GM12878 (cell line): ENCODE data around the gene SAYSD1. TPM values are rescaled to one million over a fixed set of nuclear protein-coding genes. Genes with fewer than 3 reads are reported as not detected.

ENCODE experiments used
- ATAC-seq: fragments of 200-7000 bp; cut with Tn5 transposase; 3 replicates; pipeline ENCODE4 v1.9.1; 2020; ENCODE audit warnings: mild to moderate bottlenecking, moderate library complexity
- BruUV-seq: library from RNA; stranded (reverse); fragments of 400-500 nt; replicated peaks from 2 replicates; lab custom pipeline; 2021; lab: Mats Ljungman, UMichigan
- CTCF ChIA-PET: fragments of 300-600 bp; sonication (Branson Sonifier 250); formaldehyde crosslinking; extraction: SDS; loops from one replicate; lab custom pipeline; 2021; ENCODE audit warnings: inconsistent platforms; lab: Yijun Ruan, JAX
- POLR2A ChIA-PET: fragments of 350-600 bp; formaldehyde crosslinking; extraction: SDS; loops from one replicate; lab custom pipeline; 2021; ENCODE audit warnings: inconsistent platforms; lab: Charles Lee
- RAD21 ChIA-PET: fragments of 300-600 bp; sonication (Branson Sonifier 250); formaldehyde crosslinking; loops from one replicate; lab custom pipeline; 2023; ENCODE audit warnings: antibody characterized with exemption; ENCODE audit not compliant: unreplicated experiment; lab: Charles Lee
- SMC1A ChIA-PET: fragments of 300-600 bp; sonication (Branson Sonifier 250); formaldehyde crosslinking; loops from one replicate; lab custom pipeline; 2023; ENCODE audit not compliant: unreplicated experiment, uncharacterized antibody; lab: Charles Lee
- DNase-seq: peaks from one replicate; pipeline ENCODE4 v3.0.0-alpha.2; 2011; ENCODE audit warnings: low read depth, low spot score
- FAIRE-seq: peaks from 3 replicates; lab custom pipeline; 2011; peaks lifted over from hg19 to GRCh38; lab: Jason Lieb, UNC
- H2AFZ ChIP-seq: 2 replicates; pipeline ENCODE4 v1.6.0; 2011; ENCODE audit warnings: low read depth, low read length, control low read depth; ENCODE audit not compliant: control insufficient read depth
- H3K27ac ChIP-seq: 2 replicates; pipeline ENCODE4 v1.5.1; 2011; ENCODE audit warnings: control low read depth; ENCODE audit not compliant: control insufficient read depth, insufficient read depth
- H3K27me3 ChIP-seq, 2 experiments: replicated peaks in 1 of 2; 2 replicates each; pipeline versions ENCODE4 v1.6.0 to v1.6.1; 2011; ENCODE audit warnings: low read length in 1 of 2; ENCODE audit not compliant: control insufficient read depth in 2 of 2, insufficient read depth in 2 of 2
- H3K36me3 ChIP-seq, 2 experiments: 2 replicates each; pipeline ENCODE4 v1.5.1; 2011; ENCODE audit warnings: low read length in 1 of 2; ENCODE audit not compliant: control insufficient read depth in 2 of 2, insufficient read depth in 2 of 2
- H3K4me1 ChIP-seq: 2 replicates; pipeline ENCODE4 v1.6.1; 2011; ENCODE audit warnings: mild to moderate bottlenecking, low read length, moderate library complexity, mixed read lengths; ENCODE audit not compliant: control insufficient read depth, insufficient read depth
- H3K4me2 ChIP-seq: 2 replicates; pipeline ENCODE4 v1.6.0; 2011; ENCODE audit warnings: control low read depth; ENCODE audit not compliant: control insufficient read depth, insufficient read depth
- H3K4me3 ChIP-seq: fragments of 200-600 bp; sonication (generic); 2 replicates; pipeline ENCODE4 v1.5.1; 2016
- H3K79me2 ChIP-seq: 2 replicates; pipeline ENCODE4 v1.6.0; 2011; ENCODE audit warnings: low read length; ENCODE audit not compliant: control insufficient read depth, insufficient read depth
- H3K9ac ChIP-seq: 2 replicates; pipeline ENCODE4 v1.8.0; 2011; ENCODE audit warnings: low read length, control low read depth, mixed read lengths; ENCODE audit not compliant: control insufficient read depth, insufficient read depth
- H3K9me3 ChIP-seq: replicated peaks from 3 replicates; pipeline ENCODE4 v1.5.1; 2011; ENCODE audit warnings: mild to moderate bottlenecking, low read length; ENCODE audit not compliant: control insufficient read depth, insufficient read depth
- H4K20me1 ChIP-seq: 2 replicates; pipeline ENCODE4 v1.6.0; 2011; ENCODE audit not compliant: control insufficient read depth, insufficient read depth
- CTCF ChIP-seq, 3 experiments: IDR thresholded peaks in 2 of 3; conservative IDR thresholded peaks in 1 of 3; 2 replicates each; pipeline ENCODE4 v1.5.1; 2011; ENCODE audit warnings: low read depth in 3 of 3, low read length in 3 of 3, mild to moderate bottlenecking in 3 of 3, control low read depth in 2 of 3, moderate library complexity in 2 of 3, inconsistent platforms in 1 of 3, mixed read lengths in 1 of 3; ENCODE audit not compliant: control insufficient read depth in 2 of 3, insufficient read depth in 1 of 3; ENCODE audit errors: extremely low read depth in 1 of 3
- PAX5 ChIP-seq: IDR thresholded peaks from 2 replicates; pipeline ENCODE4 v1.6.1; 2011; ENCODE audit warnings: low read depth, low read length, borderline replicate concordance
- REST ChIP-seq: IDR thresholded peaks from 2 replicates; pipeline ENCODE4 v1.6.1; 2012; ENCODE audit warnings: mild to moderate bottlenecking, low read depth, low read length
- SUPT20H ChIP-seq: IDR thresholded peaks from 2 replicates; pipeline ENCODE4 v1.6.1; 2011; ENCODE audit warnings: low read depth, mild to moderate bottlenecking, low read length, moderate library complexity, borderline replicate concordance; ENCODE audit not compliant: control insufficient read depth
- ZNF24 ChIP-seq: fragments of 450-650 bp; IDR thresholded peaks from 2 replicates; pipeline ENCODE4 v1.6.1; 2017; ENCODE audit warnings: antibody characterized with exemption, mild to moderate bottlenecking
- WGBS: methylation state at CpG from one replicate; pipeline ENCODE4 v1.1.6; 2016; ENCODE audit warnings: low lambda C conversion rate; ENCODE audit not compliant: insufficient replicate concordance, insufficient coverage; ENCODE audit errors: missing lambda C conversion rate; 5-methylcytosine and 5-hydroxymethylcytosine counted together
- in situ Hi-C: fragments of 300-500 bp; cut with MboI; formaldehyde crosslinking; loops from 9 replicates; pipeline ENCODE4 v1.14.3; 2018; ENCODE audit warnings: mixed read lengths
- intact Hi-C: fragments of 100-400 bp; cut with micrococcal nuclease; formaldehyde crosslinking; loops from one replicate; pipeline ENCODE4 v1.14.2; 2022; ENCODE audit not compliant: unreplicated experiment
- polyA plus RNA-seq, 11 experiments: library from polyadenylated mRNA; depleted of rRNA in 4 of 11; unstranded in 6 of 11; stranded (reverse) in 5 of 11; fragments of >200 nt; fragmentation: Nextera tagmentation in 4 of 11; fragmentation: Illumina TruSeq in 1 of 11; extraction: Ambion mirVana in 4 of 11; extraction: Trizol in 1 of 11; gene quantifications; 1 replicate in 1 of 11; 2 replicates in 10 of 11; pipeline versions ENCODE4 v1.2.1 to v1.2.3, GENCODE V29; 2011 to 2016; ENCODE audit warnings: inconsistent platforms in 2 of 11, missing spikeins in 2 of 11, low read depth in 1 of 11
- total RNA-seq, 4 experiments: library from RNA; depleted of rRNA in 3 of 4; stranded (reverse); fragments of >200 nt in 3 of 4; fragmentation: Illumina TruSeq in 1 of 4; extraction: Trizol in 1 of 4; gene quantifications; 2 replicates each; pipeline versions ENCODE4 v1.2.1 to v1.2.3, GENCODE V29; 2013 to 2021

SAYSD1 gene
- total and polyA plus RNA-seq, 10 of the 15 experiments (the other 5 are each of a cell fraction or from before 2014, with no cell fraction given) = 1.5 to 7.3 (median 6.4) TPM

GRCh38 chr6:39078695-39079094 is 36.3 kb downstream of the SAYSD1 start (continued):
- TF ChIP-seq SUPT20H (no peak), ZNF24 (no peak), PAX5 (no peak), REST (no peak)
- TF ChIP-seq, all 136 proteins: peak for 0

- WGBS = 46% methylated on average over 11 of the region's 11 CpGs
- ChIA-PET SMC1A (no interaction called here), RAD21 (no interaction called here)
- in situ Hi-C loops = no loop called here
- no peak overlapping the region for H3K4me2 ChIP-seq
- no peak for DNase-seq
- no peaks in the 10 kb centered on the region for H3K27me3 ChIP-seq
- no peaks in the 10 kb centered on the region for H3K79me2 ChIP-seq
- no peak for FAIRE-seq
- no peak overlapping the region for H3K9ac ChIP-seq
- H3K4me3 ChIP-seq = no peak overlapping the region
- no TSS peak for BruUV-seq
- intact Hi-C loops = no loop called here
- H3K36me3 ChIP-seq = no peaks in the 10 kb centered on the region
- no peak for TF ChIP-seq CTCF (IDR thresholded peaks at IDR 0.05 in 2 of 3, conservative IDR thresholded peaks at IDR 0.05 in 1 of 3; ENCODE audit: control insufficient read depth in 2 of 3, extremely low read depth in 1 of 3, insufficient read depth in 1 of 3, low read depth in 3 of 3, low read length in 3 of 3)
- TF ChIP-seq, all 136 proteins: peak for 0
- H2AFZ ChIP-seq = no peak overlapping the region
- ChIA-PET POLR2A (no interaction called here), CTCF (no interaction called here)
- no peaks in the 10 kb centered on the region for H3K9me3 ChIP-seq
- H4K20me1 ChIP-seq = no peaks in the 10 kb centered on the region
- no peak overlapping the region for H3K27ac ChIP-seq
- no peak for ATAC-seq
- H3K4me1 ChIP-seq = peaks cover 17% of the 10 kb centered on the region; the same call in 1 of the 2 replicates
Measured at GRCh38 chr6:39077882-39078594, 36.9 kb downstream of the SAYSD1 start.
